WTC11 (cell line): Measurements from ENCODE around the gene TMPRSS3.

Experiments
- CREM ChIP-seq: sonication (generic); formaldehyde crosslinking; IDR thresholded peaks from 2 replicates; pipeline ENCODE4 v1.8.1; 2022; ENCODE audit warnings: mild to moderate bottlenecking, missing genetic modification reagents, moderate library complexity
- CTCF ChIP-seq: fragments of 200-600 bp; IDR thresholded peaks from 2 replicates; pipeline ENCODE4 v1.8.0; 2022; ENCODE audit warnings: antibody characterized with exemption
- FOXJ3 ChIP-seq: sonication (generic); formaldehyde crosslinking; IDR thresholded peaks from 2 replicates; pipeline ENCODE4 v1.9.0; 2021; ENCODE audit warnings: missing genetic modification reagents, mild to moderate bottlenecking, borderline replicate concordance
- FOXP4 ChIP-seq: sonication (generic); formaldehyde crosslinking; IDR thresholded peaks from 2 replicates; pipeline ENCODE4 v1.8.0; 2022; ENCODE audit warnings: mild to moderate bottlenecking, missing genetic modification reagents
- HMGXB4 ChIP-seq: sonication (generic); formaldehyde crosslinking; IDR thresholded peaks from 2 replicates; pipeline ENCODE4 v1.8.1; 2023; ENCODE audit warnings: mild to moderate bottlenecking, moderate library complexity, missing genetic modification reagents
- MAX ChIP-seq: sonication (generic); formaldehyde crosslinking; IDR thresholded peaks from 2 replicates; pipeline ENCODE4 v1.8.0; 2022; ENCODE audit warnings: mild to moderate bottlenecking, missing genetic modification reagents
- NR3C1 ChIP-seq: sonication (generic); formaldehyde crosslinking; conservative IDR thresholded peaks from 2 replicates; pipeline ENCODE4 v1.8.1; 2023; ENCODE audit warnings: low read depth, mild to moderate bottlenecking, missing genetic modification reagents
- PREB ChIP-seq: sonication (generic); formaldehyde crosslinking; IDR thresholded peaks from 2 replicates; pipeline ENCODE4 v1.8.1; 2022; ENCODE audit warnings: mild to moderate bottlenecking, missing genetic modification reagents, moderate library complexity, borderline replicate concordance
- SP1 ChIP-seq: sonication (generic); formaldehyde crosslinking; conservative IDR thresholded peaks from 2 replicates; pipeline ENCODE4 v1.8.1; 2022; ENCODE audit warnings: missing genetic modification reagents
- TEAD1 ChIP-seq: sonication (generic); formaldehyde crosslinking; IDR thresholded peaks from 2 replicates; pipeline ENCODE4 v1.8.0; 2022; ENCODE audit warnings: mild to moderate bottlenecking, missing genetic modification reagents
- ZNF263 ChIP-seq: sonication (generic); formaldehyde crosslinking; IDR thresholded peaks from 2 replicates; pipeline ENCODE4 v1.8.1; 2022; ENCODE audit warnings: low read depth, mild to moderate bottlenecking, moderate library complexity, missing genetic modification reagents

- no peak for TF ChIP-seq PREB
- no peak for TF ChIP-seq TEAD1 (CRISPR knock-in tag)
- TF ChIP-seq CTCF = no peak
- no peak for TF ChIP-seq HMGXB4 (CRISPR knock-in tag)
- TF ChIP-seq NR3C1 (CRISPR knock-in tag) = no peak
- no peak for TF ChIP-seq ZNF263 (CRISPR knock-in tag)
- TF ChIP-seq FOXJ3 = no peak
- no peak for TF ChIP-seq SP1 (CRISPR knock-in tag)
- no peak for TF ChIP-seq FOXP4 (CRISPR knock-in tag)
- TF ChIP-seq MAX (CRISPR knock-in tag) = no peak
- no peak for TF ChIP-seq CREM
These were observed 17.4 kb downstream of the TMPRSS3 start for GRCh38 chr21:42378418-42378817.
